Endodermal cell (in vitro differentiated cells): ENCODE measurements around the gene SELENOH. TPM values are rescaled to one million over a fixed set of nuclear protein-coding genes. Genes with fewer than 3 reads are reported as not detected.

Source experiments
- DNase-seq: peaks from one replicate; pipeline ENCODE4 v3.0.0-alpha.2; 2017
- H3K27ac ChIP-seq: 2 replicates; pipeline ENCODE4 v1.5.1; 2013; ENCODE audit warnings: mild to moderate bottlenecking, low read depth, low read length, moderate library complexity
- H3K27me3 ChIP-seq: 2 replicates; pipeline ENCODE4 v1.6.1; 2013; ENCODE audit warnings: mild to moderate bottlenecking, low read length, moderate library complexity; ENCODE audit not compliant: insufficient read depth, control insufficient read depth, poor library complexity, severe bottlenecking
- H3K36me3 ChIP-seq: 2 replicates; pipeline ENCODE4 v1.7.0; 2013; ENCODE audit warnings: mild to moderate bottlenecking, low read length, moderate library complexity; ENCODE audit not compliant: control insufficient read depth, insufficient read depth
- H3K4me1 ChIP-seq: one replicate; pipeline ENCODE4 v1.7.0; 2013; ENCODE audit warnings: low read length; ENCODE audit not compliant: control insufficient read depth, insufficient read depth
- H3K4me3 ChIP-seq: 2 replicates; pipeline ENCODE4 v1.5.1; 2013; ENCODE audit warnings: mild to moderate bottlenecking, low read length, moderate library complexity
- H3K9ac ChIP-seq: 2 replicates; pipeline ENCODE4 v1.6.1; 2013; ENCODE audit warnings: mild to moderate bottlenecking, low read length, moderate library complexity; ENCODE audit not compliant: poor library complexity, severe bottlenecking; ENCODE audit errors: extremely low read depth
- H3K9me3 ChIP-seq: 2 replicates; pipeline ENCODE4 v1.6.1; 2013; ENCODE audit warnings: mild to moderate bottlenecking, low read length, moderate library complexity; ENCODE audit not compliant: control insufficient read depth
- H3K27ac Mint-ChIP-seq: 2 replicates; pipeline ENCODE4 v1.8.0; 2020; ENCODE audit warnings: mixed read lengths
- H3K27me3 Mint-ChIP-seq: 2 replicates; pipeline ENCODE4 v1.8.0; 2021; ENCODE audit warnings: mild to moderate bottlenecking, mixed read lengths; ENCODE audit not compliant: insufficient read depth
- H3K36me3 Mint-ChIP-seq: 2 replicates; pipeline ENCODE4 v1.8.0; 2020; ENCODE audit warnings: low read depth, mixed read lengths
- H3K4me1 Mint-ChIP-seq: 2 replicates; pipeline ENCODE4 v1.8.0; 2020; ENCODE audit warnings: mixed read lengths
- H3K4me3 Mint-ChIP-seq: 2 replicates; pipeline ENCODE4 v1.8.0; 2020; ENCODE audit warnings: mild to moderate bottlenecking, moderate library complexity, mixed read lengths
- H3K9me3 Mint-ChIP-seq: 2 replicates; pipeline ENCODE4 v1.8.0; 2020; ENCODE audit warnings: mild to moderate bottlenecking, mixed read lengths
- CTCF ChIP-seq: fragments of 200-600 bp; sonication (generic); conservative IDR thresholded peaks from 2 replicates; pipeline ENCODE4 v1.5.0; 2021; ENCODE audit warnings: antibody characterized with exemption, mild to moderate bottlenecking
- WGBS, 2 experiments: methylation state at CpG; one replicate each; pipeline versions ENCODE4 v1.1.5 to v1.1.7; 2013; ENCODE audit warnings: missing lambda C conversion rate in 2 of 2, mixed read lengths in 1 of 2; ENCODE audit not compliant: insufficient coverage in 1 of 2, insufficient read length in 1 of 2; 5-methylcytosine and 5-hydroxymethylcytosine counted together
- total RNA-seq, 2 donors: library from RNA; stranded (reverse); fragmentation: NEBNext Ultra II Directional in 1 of 2; extraction: Animal tissue kit (Norgen Biotek cat#: 25700) in 1 of 2; gene quantifications; 2 replicates in 1 of 2; 3 replicates in 1 of 2; pipeline ENCODE4 v1.2.1, GENCODE V29; 2021

Gene SELENOH
- total RNA-seq, 2 donors from 2014 or later: 213 to 226 TPM

- Mint-ChIP-seq H3K27ac (peak overlapping the region; percentile 77), H3K4me3 (no peak overlapping the region), H3K36me3 (peaks cover 16% of the 10 kb centered on the region), H3K27me3 (no peaks in the 10 kb centered on the region), H3K9me3 (no peaks in the 10 kb centered on the region), H3K4me1 (peaks cover 20% of the 10 kb centered on the region)
- H3K9me3 ChIP-seq: no peaks in the 10 kb centered on the region
- no peak overlapping the region for H3K9ac ChIP-seq
- no peak overlapping the region for H3K4me3 ChIP-seq
- H3K4me1 ChIP-seq: no peaks in the 10 kb centered on the region
- 83 to 97% methylated on average over 4 to 5 of the region's 7 CpGs for whole genome bisulfite sequencing, 2 experiments
- H3K27me3 ChIP-seq: no peaks in the 10 kb centered on the region
- H3K36me3 ChIP-seq: peaks cover 17% of the 10 kb centered on the region
- no peak for TF ChIP-seq CTCF
- H3K27ac ChIP-seq: no peak overlapping the region
- DNase-seq: no peak
Observed at GRCh38 chr11:57729479-57729878, 11.8 kb upstream of the SELENOH start.

DNA sequence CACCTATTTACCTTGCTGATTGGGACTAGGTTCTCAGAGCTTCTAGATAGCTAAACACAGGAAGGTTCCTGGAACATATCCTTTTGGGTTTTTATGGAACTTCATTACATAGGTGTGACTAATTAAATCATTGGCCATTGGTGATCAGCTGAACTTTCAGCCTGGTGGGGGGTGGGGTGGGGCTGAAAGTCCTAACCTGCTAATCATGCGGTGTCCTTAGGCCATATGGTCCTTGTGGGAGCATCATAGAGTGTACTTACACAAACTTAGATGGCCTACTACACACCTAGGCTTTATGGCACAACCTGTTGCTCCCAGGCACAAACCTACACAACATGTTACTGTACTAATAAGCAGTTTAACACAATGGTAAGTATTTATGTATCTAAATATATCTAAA is 8.6 kb upstream of the SELENOH start:
- Histone ChIP-seq H3K4me3 (no peak overlapping the region), H3K9ac (no peak overlapping the region), H3K27me3 (no peaks in the 10 kb centered on the region), H3K4me1 (peaks cover 7% of the 10 kb centered on the region), H3K27ac (no peak overlapping the region), H3K9me3 (no peaks in the 10 kb centered on the region), H3K36me3 (peaks cover 24% of the 10 kb centered on the region)
- Mint-ChIP-seq H3K36me3 (peaks cover 27% of the 10 kb centered on the region), H3K27ac (no peak overlapping the region), H3K9me3 (no peaks in the 10 kb centered on the region), H3K4me3 (no peak overlapping the region), H3K27me3 (no peaks in the 10 kb centered on the region), H3K4me1 (peaks cover 30% of the 10 kb centered on the region)
- 100% methylated on average over 1 of the region's 1 CpG for WGBS, 2 experiments
- no peak for TF ChIP-seq CTCF
- no peak for DNase-seq

GRCh38 chr11:57735619-57736298 is 5.5 kb upstream of the SELENOH start:
- Histone ChIP-seq H3K9me3 (no peaks in the 10 kb centered on the region), H3K9ac (no peak overlapping the region), H3K27me3 (no peaks in the 10 kb centered on the region), H3K27ac (no peak overlapping the region), H3K4me1 (peaks cover 7% of the 10 kb centered on the region), H3K4me3 (peak overlapping the region; percentile 63), H3K36me3 (peaks cover 55% of the 10 kb centered on the region)
- H3K36me3 Mint-ChIP-seq: peaks cover 35% of the 10 kb centered on the region
- H3K27me3 Mint-ChIP-seq: no peaks in the 10 kb centered on the region
- H3K4me1 Mint-ChIP-seq: peaks cover 18% of the 10 kb centered on the region
- peak overlapping the region; percentile 24 for H3K4me3 Mint-ChIP-seq
- TF ChIP-seq CTCF: no peak
- H3K27ac Mint-ChIP-seq: peak overlapping the region; percentile 86
- peak; percentile 57 for DNase-seq
- no peaks in the 10 kb centered on the region for H3K9me3 Mint-ChIP-seq
- WGBS, 2 experiments: 69 to 72% methylated on average over 3 of the region's 3 CpGs
